ENCODE results near the gene MS4A14. TPM values are rescaled to one million over a fixed set of nuclear protein-coding genes. Genes with fewer than 3 reads are reported as not detected.

Gene MS4A14
- total and polyA plus RNA-seq, 9 of the 15 experiments (the other 6 are each of a cell fraction or from before 2014, with no cell fraction given) = not detected

DNA sequence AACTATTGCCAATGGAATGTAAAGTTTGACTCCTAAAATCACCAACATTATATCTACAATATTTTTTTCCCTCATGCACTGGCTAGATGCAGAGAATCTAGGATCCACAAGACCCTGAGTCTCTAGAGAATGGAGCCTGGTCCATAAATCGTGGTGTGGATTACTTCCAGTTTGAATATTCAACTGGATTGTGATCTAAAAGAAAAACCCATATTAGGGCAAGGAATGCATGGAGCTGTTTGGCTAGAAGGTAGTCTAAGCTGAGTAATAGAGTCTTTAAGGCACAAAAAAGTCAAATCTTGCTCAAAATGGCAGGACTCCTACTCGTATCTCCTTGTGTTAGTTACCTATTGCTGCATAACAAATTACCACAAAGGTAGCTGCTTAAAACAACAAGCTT, 23.8 kb downstream of the MS4A14 start:
- H4K20me1 ChIP-seq (replicated peaks; ENCODE audit: control insufficient read depth, insufficient read depth, low read length) = no peaks in the 10 kb centered on the region
- no peak for DNase-seq (ENCODE audit: extremely low read depth in 1 of 4, low spot score in 3 of 4)
- H3K9me3 ChIP-seq (replicated peaks; ENCODE audit: control insufficient read depth, insufficient read depth, low read depth, low read length) = no peaks in the 10 kb centered on the region
- ChIA-PET CTCF (ENCODE audit: low intra/inter-chr PET ratio) (interaction anchor here (0.7 kb wide), 1 partner anchor 12 kb away, joined by 3 read pairs; no protein-coding TSS in a partner anchor), POLR2A (no interaction called here)
- no peak overlapping the region for H2AFZ ChIP-seq (ENCODE audit: low read depth, low read length)
- BruUV-seq (replicated peaks) = no TSS peak
- no peaks in the 10 kb centered on the region for H3K36me3 ChIP-seq (ENCODE audit: control insufficient read depth, insufficient read depth, low read length)
- H3K27me3 ChIP-seq (ENCODE audit: control insufficient read depth in 2 of 2, insufficient read depth in 2 of 2, low read length in 2 of 2) = no peaks in the 10 kb centered on the region
- H3K4me3 ChIP-seq = no peak overlapping the region
- no peak overlapping the region for H3K9ac ChIP-seq (ENCODE audit: insufficient read depth in 1 of 2, low read depth in 2 of 2, low read length in 2 of 2)
- in situ Hi-C loops (cut with MboI) (no loop called here), intact Hi-C loops (cut with micrococcal nuclease) (no loop called here)
- no peaks in the 10 kb centered on the region for H3K9me1 ChIP-seq (ENCODE audit: control insufficient read depth, insufficient read depth, low read length)
- no peak for FAIRE-seq
- WGBS (ENCODE audit: insufficient coverage, low coverage, missing lambda C conversion rate) = 0% methylated on average over 2 of the region's 2 CpGs
- H3K4me1 ChIP-seq (replicated peaks in 1 of 2; ENCODE audit: control insufficient read depth in 2 of 2, insufficient read depth in 2 of 2, low read length in 2 of 2) = no peaks in the 10 kb centered on the region
- no peak for ATAC-seq
- H3K27ac ChIP-seq (ENCODE audit: extremely low read depth, low read depth, low read length) = no peak overlapping the region
- TF ChIP-seq HDAC2 (IDR thresholded peaks at IDR 0.05) = no peak
- TF ChIP-seq, protein P1, sequence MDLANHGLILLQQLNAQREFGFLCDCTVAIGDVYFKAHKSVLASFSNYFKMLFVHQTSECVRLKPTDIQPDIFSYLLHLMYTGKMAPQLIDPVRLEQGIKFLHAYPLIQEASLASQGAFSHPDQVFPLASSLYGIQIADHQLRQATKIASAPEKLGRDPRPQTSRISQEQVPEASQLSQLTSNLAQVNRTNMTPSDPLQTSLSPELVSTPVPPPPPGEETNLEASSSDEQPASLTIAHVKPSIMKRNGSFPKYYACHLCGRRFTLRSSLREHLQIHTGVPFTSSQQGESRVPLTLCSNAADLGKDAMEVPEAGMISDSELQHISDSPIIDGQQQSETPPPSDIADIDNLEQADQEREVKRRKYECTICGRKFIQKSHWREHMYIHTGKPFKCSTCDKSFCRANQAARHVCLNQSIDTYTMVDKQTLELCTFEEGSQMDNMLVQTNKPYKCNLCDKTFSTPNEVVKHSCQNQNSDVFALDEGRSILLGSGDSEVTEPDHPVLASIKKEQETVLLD (IDR thresholded peaks at IDR 0.05) = no peak
- TF ChIP-seq PHB2 (IDR thresholded peaks at IDR 0.05; ENCODE audit: low read depth) = no peak
- no peak for TF ChIP-seq ZNF586 (CRISPR knock-in tag; conservative IDR thresholded peaks at IDR 0.05)
- no peak for TF ChIP-seq NONO (IDR thresholded peaks at IDR 0.05; ENCODE audit: low read depth in 2 of 2, low read length in 1 of 2)
- TF ChIP-seq CSDE1 (IDR thresholded peaks at IDR 0.05) = no peak
- TF ChIP-seq POLR2A (conservative IDR thresholded peaks at IDR 0.05) = no peak
- TF ChIP-seq KHSRP (IDR thresholded peaks at IDR 0.05) = no peak
- TF ChIP-seq, protein P2, sequence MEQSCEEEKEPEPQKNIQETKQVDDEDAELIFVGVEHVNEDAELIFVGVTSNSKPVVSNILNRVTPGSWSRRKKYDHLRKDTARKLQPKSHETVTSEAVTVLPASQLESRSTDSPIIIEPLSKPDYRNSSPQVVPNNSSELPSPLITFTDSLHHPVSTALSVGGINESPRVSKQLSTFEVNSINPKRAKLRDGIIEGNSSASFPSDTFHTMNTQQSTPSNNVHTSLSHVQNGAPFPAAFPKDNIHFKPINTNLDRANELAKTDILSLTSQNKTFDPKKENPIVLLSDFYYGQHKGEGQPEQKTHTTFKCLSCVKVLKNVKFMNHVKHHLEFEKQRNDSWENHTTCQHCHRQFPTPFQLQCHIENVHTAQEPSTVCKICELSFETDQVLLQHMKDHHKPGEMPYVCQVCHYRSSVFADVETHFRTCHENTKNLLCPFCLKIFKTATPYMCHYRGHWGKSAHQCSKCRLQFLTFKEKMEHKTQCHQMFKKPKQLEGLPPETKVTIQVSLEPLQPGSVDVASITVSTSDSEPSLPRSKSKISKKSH (CRISPR knock-in tag; IDR thresholded peaks at IDR 0.05) = no peak
- no peak overlapping the region for H3K4me2 ChIP-seq (ENCODE audit: insufficient read depth, low read length)
- H3K79me2 ChIP-seq (ENCODE audit: control insufficient read depth, insufficient read depth, low read length) = no peaks in the 10 kb centered on the region

Measured in K562 (cell line).